ENCODE results near the gene PTPRO. TPM values are rescaled to one million over a fixed set of nuclear protein-coding genes. Genes with fewer than 3 reads are reported as not detected.

Gene PTPRO
- total RNA-seq, 1 donor from 2014 or later, result 0.75 TPM

GRCh38 chr12:15356951-15357364 is 34.6 kb downstream of the PTPRO start:
- Mint-ChIP-seq H3K4me1 (ENCODE audit: unreplicated experiment) (no peaks in the 10 kb centered on the region), H3K9me3 (ENCODE audit: unreplicated experiment) (no peaks in the 10 kb centered on the region), H3K27ac (ENCODE audit: unreplicated experiment) (no peak overlapping the region), H3K4me3 (ENCODE audit: unreplicated experiment) (no peak overlapping the region), H3K36me3 (ENCODE audit: unreplicated experiment) (no peaks in the 10 kb centered on the region), H3K27me3 (ENCODE audit: unreplicated experiment) (peaks cover 18% of the 10 kb centered on the region)
- no peak for DNase-seq (ENCODE audit: extremely low spot score, unreplicated experiment)
- TF ChIP-seq CTCF (IDR thresholded peaks at IDR 0.05), result no peak

- Mint-ChIP-seq H3K27me3 (ENCODE audit: unreplicated experiment) (peaks cover 49% of the 10 kb centered on the region), H3K36me3 (ENCODE audit: unreplicated experiment) (no peaks in the 10 kb centered on the region), H3K9me3 (ENCODE audit: unreplicated experiment) (peaks cover 3% of the 10 kb centered on the region), H3K4me1 (ENCODE audit: unreplicated experiment) (no peaks in the 10 kb centered on the region), H3K27ac (ENCODE audit: unreplicated experiment) (no peak overlapping the region), H3K4me3 (ENCODE audit: unreplicated experiment) (no peak overlapping the region)
- no peak for DNase-seq (ENCODE audit: extremely low spot score, unreplicated experiment)
- no peak for TF ChIP-seq CTCF (IDR thresholded peaks at IDR 0.05)
These were observed 42.2 kb downstream of the PTPRO start for GRCh38 chr12:15364221-15365160.

GRCh38 chr12:15368812-15369211 is 46.5 kb downstream of the PTPRO start:
- Mint-ChIP-seq H3K36me3 (ENCODE audit: unreplicated experiment) (no peaks in the 10 kb centered on the region), H3K27ac (ENCODE audit: unreplicated experiment) (no peak overlapping the region), H3K4me3 (ENCODE audit: unreplicated experiment) (no peak overlapping the region), H3K27me3 (ENCODE audit: unreplicated experiment) (peaks cover 41% of the 10 kb centered on the region), H3K4me1 (ENCODE audit: unreplicated experiment) (no peaks in the 10 kb centered on the region), H3K9me3 (ENCODE audit: unreplicated experiment) (peaks cover 3% of the 10 kb centered on the region)
- no peak for TF ChIP-seq CTCF (IDR thresholded peaks at IDR 0.05)
- DNase-seq (ENCODE audit: extremely low spot score, unreplicated experiment), result no peak

- H3K36me3 Mint-ChIP-seq (ENCODE audit: unreplicated experiment), result no peaks in the 10 kb centered on the region
- no peaks in the 10 kb centered on the region for H3K4me1 Mint-ChIP-seq (ENCODE audit: unreplicated experiment)
- no peak overlapping the region for H3K27ac Mint-ChIP-seq (ENCODE audit: unreplicated experiment)
- DNase-seq (ENCODE audit: extremely low spot score, unreplicated experiment), result no peak
- H3K9me3 Mint-ChIP-seq (ENCODE audit: unreplicated experiment), result peaks cover 16% of the 10 kb centered on the region
- no peak for TF ChIP-seq CTCF (IDR thresholded peaks at IDR 0.05)
- H3K4me3 Mint-ChIP-seq (ENCODE audit: unreplicated experiment), result no peak overlapping the region
- H3K27me3 Mint-ChIP-seq (ENCODE audit: unreplicated experiment), result peaks cover 32% of the 10 kb centered on the region
These were observed 50.0 kb downstream of the PTPRO start for GRCh38 chr12:15372352-15372751.

GRCh38 chr12:15387772-15388171 is 65.5 kb downstream of the PTPRO start:
- Mint-ChIP-seq H3K4me1 (ENCODE audit: unreplicated experiment) (no peaks in the 10 kb centered on the region), H3K9me3 (ENCODE audit: unreplicated experiment) (no peaks in the 10 kb centered on the region), H3K27me3 (ENCODE audit: unreplicated experiment) (peaks cover 35% of the 10 kb centered on the region), H3K4me3 (ENCODE audit: unreplicated experiment) (no peak overlapping the region), H3K36me3 (ENCODE audit: unreplicated experiment) (no peaks in the 10 kb centered on the region), H3K27ac (ENCODE audit: unreplicated experiment) (no peak overlapping the region)
- no peak for TF ChIP-seq CTCF (IDR thresholded peaks at IDR 0.05)
- no peak for DNase-seq (ENCODE audit: extremely low spot score, unreplicated experiment)

Data from osteocyte (in vitro differentiated cells).